ENCODE results near the gene MTNR1A.

DNA sequence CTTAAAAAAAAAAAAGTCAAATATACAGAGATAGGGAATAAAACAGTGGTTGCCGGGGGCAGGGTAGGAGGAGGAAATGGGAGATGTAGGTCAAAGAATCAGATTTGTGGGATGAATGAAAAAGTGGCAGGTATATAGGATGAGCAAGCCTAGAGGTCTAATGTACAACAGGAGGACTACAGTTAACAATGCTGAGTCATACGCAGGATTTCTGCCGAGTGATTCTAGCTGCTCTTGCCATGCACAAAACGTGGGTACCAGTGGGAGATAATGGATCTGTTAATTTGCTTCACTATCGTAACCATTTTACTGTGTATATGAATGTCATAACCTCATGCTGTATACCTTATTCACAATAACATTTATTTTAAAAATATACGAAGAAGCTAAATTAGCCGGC lies 10.7 kb upstream of the MTNR1A start:
- TF ChIP-seq RAD21 (IDR thresholded peaks at IDR 0.05; ENCODE audit: low read depth) (no peak), FOXM1 (IDR thresholded peaks at IDR 0.05; ENCODE audit: borderline replicate concordance, low read depth) (no peak), YY1 (IDR thresholded peaks at IDR 0.05; ENCODE audit: low read depth) (no peak), ZBTB7A (IDR thresholded peaks at IDR 0.05; ENCODE audit: low read depth) (no peak), CEBPB (IDR thresholded peaks at IDR 0.05) (no peak), TAF1 (IDR thresholded peaks at IDR 0.05; ENCODE audit: low read depth) (no peak), EP300 (IDR thresholded peaks at IDR 0.05; ENCODE audit: borderline replicate concordance) (no peak), TCF12 (IDR thresholded peaks at IDR 0.05; ENCODE audit: low read depth) (no peak), CREB1 (IDR thresholded peaks at IDR 0.05; ENCODE audit: low read depth) (no peak), TEAD4 (IDR thresholded peaks at IDR 0.05) (no peak), NFIC (IDR thresholded peaks at IDR 0.05) (no peak)
- TF ChIP-seq, protein P1, sequence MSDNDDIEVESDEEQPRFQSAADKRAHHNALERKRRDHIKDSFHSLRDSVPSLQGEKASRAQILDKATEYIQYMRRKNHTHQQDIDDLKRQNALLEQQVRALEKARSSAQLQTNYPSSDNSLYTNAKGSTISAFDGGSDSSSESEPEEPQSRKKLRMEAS (IDR thresholded peaks at IDR 0.05) = no peak
- TF ChIP-seq, protein P2, sequence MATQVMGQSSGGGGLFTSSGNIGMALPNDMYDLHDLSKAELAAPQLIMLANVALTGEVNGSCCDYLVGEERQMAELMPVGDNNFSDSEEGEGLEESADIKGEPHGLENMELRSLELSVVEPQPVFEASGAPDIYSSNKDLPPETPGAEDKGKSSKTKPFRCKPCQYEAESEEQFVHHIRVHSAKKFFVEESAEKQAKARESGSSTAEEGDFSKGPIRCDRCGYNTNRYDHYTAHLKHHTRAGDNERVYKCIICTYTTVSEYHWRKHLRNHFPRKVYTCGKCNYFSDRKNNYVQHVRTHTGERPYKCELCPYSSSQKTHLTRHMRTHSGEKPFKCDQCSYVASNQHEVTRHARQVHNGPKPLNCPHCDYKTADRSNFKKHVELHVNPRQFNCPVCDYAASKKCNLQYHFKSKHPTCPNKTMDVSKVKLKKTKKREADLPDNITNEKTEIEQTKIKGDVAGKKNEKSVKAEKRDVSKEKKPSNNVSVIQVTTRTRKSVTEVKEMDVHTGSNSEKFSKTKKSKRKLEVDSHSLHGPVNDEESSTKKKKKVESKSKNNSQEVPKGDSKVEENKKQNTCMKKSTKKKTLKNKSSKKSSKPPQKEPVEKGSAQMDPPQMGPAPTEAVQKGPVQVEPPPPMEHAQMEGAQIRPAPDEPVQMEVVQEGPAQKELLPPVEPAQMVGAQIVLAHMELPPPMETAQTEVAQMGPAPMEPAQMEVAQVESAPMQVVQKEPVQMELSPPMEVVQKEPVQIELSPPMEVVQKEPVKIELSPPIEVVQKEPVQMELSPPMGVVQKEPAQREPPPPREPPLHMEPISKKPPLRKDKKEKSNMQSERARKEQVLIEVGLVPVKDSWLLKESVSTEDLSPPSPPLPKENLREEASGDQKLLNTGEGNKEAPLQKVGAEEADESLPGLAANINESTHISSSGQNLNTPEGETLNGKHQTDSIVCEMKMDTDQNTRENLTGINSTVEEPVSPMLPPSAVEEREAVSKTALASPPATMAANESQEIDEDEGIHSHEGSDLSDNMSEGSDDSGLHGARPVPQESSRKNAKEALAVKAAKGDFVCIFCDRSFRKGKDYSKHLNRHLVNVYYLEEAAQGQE (IDR thresholded peaks at IDR 0.05; ENCODE audit: low read depth) = no peak
